ENCODE measurements around the gene SLC4A9. TPM values are rescaled to one million over a fixed set of nuclear protein-coding genes. Genes with fewer than 3 reads are reported as not detected.

The SLC4A9 gene
- total and polyA plus RNA-seq, 2 donors (not counting 3 experiments of a cell fraction or from before 2014, with no cell fraction given): not detected

DNA sequence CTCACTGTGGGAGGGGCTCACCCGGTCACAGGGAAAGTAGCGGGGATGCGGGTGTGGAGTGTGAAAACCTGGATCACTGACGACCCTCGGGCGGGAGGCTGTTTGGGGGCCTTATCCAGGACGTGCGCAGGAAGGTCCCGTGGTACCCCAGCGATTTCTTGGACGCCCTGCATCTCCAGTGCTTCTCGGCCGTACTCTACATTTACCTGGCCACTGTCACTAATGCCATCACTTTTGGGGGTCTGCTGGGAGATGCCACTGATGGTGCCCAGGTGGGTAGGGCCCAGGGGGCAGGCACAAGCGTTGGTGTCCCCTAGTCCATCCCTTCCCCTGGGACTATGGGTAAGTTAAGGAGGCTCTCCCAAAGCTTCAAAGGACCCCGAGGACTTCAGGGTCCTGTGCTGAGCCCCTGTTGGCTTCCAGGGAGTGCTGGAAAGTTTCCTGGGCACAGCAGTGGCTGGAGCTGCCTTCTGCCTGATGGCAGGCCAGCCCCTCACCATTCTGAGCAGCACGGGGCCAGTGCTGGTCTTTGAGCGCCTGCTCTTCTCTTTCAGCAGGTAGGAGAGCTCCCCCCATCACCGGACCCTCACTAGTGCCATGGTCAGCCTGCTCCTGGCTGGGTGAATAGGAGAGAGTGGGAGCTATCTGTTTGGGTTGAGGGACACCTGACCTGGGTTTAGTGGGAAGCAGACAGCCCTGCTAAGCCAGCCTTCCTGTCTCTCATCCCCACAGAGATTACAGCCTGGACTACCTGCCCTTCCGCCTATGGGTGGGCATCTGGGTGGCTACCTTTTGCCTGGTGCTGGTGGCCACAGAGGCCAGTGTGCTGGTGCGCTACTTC, 3.9 kb downstream of the SLC4A9 start:
- Histone ChIP-seq H3K9me3 (replicated peaks; ENCODE audit: control insufficient read depth, insufficient read depth, low read length) (no peaks in the 10 kb centered on the region), H3K27ac (ENCODE audit: insufficient read depth, low read depth, low read length) (no peak overlapping the region), H3K27me3 (ENCODE audit: control insufficient read depth in 2 of 2, insufficient read depth in 2 of 2, low read length in 2 of 2) (no peaks in the 10 kb centered on the region), H3K4me2 (ENCODE audit: insufficient read depth, low read length) (peak overlapping the region; percentile 52), H3K4me1 (ENCODE audit: control insufficient read depth, extremely low read depth, insufficient read depth, low read length) (peaks cover 3% of the 10 kb centered on the region), H3K36me3 (ENCODE audit: control insufficient read depth in 2 of 2, extremely low read depth in 1 of 2, insufficient read depth in 2 of 2, low read length in 2 of 2) (no peaks in the 10 kb centered on the region), H3K4me3 (replicated peaks in 1 of 3; ENCODE audit: insufficient read depth in 1 of 3, low read depth in 1 of 3, low read length in 3 of 3) (peak overlapping the region in 1 of 3 experiments; percentile 24), H3K79me2 (ENCODE audit: control insufficient read depth, insufficient read depth, low read length) (no peaks in the 10 kb centered on the region), H2AFZ (ENCODE audit: low read depth, low read length) (peak overlapping the region; percentile 90), H3K9me1 (replicated peaks; ENCODE audit: control insufficient read depth, extremely low read depth, insufficient read depth, low read length) (no peaks in the 10 kb centered on the region), H4K20me1 (replicated peaks; ENCODE audit: control insufficient read depth, extremely low read depth, insufficient read depth, low read length) (no peaks in the 10 kb centered on the region), H3K9ac (replicated peaks; ENCODE audit: extremely low read depth, insufficient read depth, low read length) (no peak overlapping the region)
- TF ChIP-seq, protein P1, sequence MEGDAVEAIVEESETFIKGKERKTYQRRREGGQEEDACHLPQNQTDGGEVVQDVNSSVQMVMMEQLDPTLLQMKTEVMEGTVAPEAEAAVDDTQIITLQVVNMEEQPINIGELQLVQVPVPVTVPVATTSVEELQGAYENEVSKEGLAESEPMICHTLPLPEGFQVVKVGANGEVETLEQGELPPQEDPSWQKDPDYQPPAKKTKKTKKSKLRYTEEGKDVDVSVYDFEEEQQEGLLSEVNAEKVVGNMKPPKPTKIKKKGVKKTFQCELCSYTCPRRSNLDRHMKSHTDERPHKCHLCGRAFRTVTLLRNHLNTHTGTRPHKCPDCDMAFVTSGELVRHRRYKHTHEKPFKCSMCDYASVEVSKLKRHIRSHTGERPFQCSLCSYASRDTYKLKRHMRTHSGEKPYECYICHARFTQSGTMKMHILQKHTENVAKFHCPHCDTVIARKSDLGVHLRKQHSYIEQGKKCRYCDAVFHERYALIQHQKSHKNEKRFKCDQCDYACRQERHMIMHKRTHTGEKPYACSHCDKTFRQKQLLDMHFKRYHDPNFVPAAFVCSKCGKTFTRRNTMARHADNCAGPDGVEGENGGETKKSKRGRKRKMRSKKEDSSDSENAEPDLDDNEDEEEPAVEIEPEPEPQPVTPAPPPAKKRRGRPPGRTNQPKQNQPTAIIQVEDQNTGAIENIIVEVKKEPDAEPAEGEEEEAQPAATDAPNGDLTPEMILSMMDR (IDR thresholded peaks at IDR 0.05; ENCODE audit: extremely low read depth in 1 of 2, insufficient read depth in 1 of 2, low read depth in 1 of 2, low read length in 2 of 2): no peak
- TF ChIP-seq GATA2 (IDR thresholded peaks at IDR 0.05; ENCODE audit: insufficient read depth, insufficient read length, low read depth, low read length) (no peak), EZH2 (IDR thresholded peaks at IDR 0.05; ENCODE audit: borderline replicate concordance, low read depth, low read length, severe bottlenecking) (no peak), POLR2AphosphoS5 (IDR thresholded peaks at IDR 0.05; ENCODE audit: insufficient read depth, low read depth, low read length) (no peak), POLR2A (IDR thresholded peaks at IDR 0.05; ENCODE audit: low read depth, low read length) (no peak), JUN (IDR thresholded peaks at IDR 0.05; ENCODE audit: borderline replicate concordance, insufficient read depth, insufficient read length, low read depth) (no peak), MYC (IDR thresholded peaks at IDR 0.05; ENCODE audit: low read depth, low read length) (no peak), FOS (IDR thresholded peaks at IDR 0.05; ENCODE audit: borderline replicate concordance, insufficient read depth, low read length) (no peak)
- TF ChIP-seq, protein P2, sequence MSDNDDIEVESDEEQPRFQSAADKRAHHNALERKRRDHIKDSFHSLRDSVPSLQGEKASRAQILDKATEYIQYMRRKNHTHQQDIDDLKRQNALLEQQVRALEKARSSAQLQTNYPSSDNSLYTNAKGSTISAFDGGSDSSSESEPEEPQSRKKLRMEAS (IDR thresholded peaks at IDR 0.05; ENCODE audit: insufficient read depth, insufficient read length): no peak
- BruUV-seq (replicated peaks): no TSS peak
- dilution Hi-C loops (cut with MboI; ENCODE audit: extremely low pct_ligation_motif_present, low sequenced_read_pairs) (no loop called here), intact Hi-C loops (cut with micrococcal nuclease) (loop anchor here (1.0 kb wide), 2 partner anchors 271 to 356 kb away; no protein-coding TSS in a partner anchor)
- DNase-seq (ENCODE audit: low read depth, low spot score) (no peak), FAIRE-seq (no peak)
- CTCF ChIA-PET: interaction anchor here (0.6 to 4.1 kb wide), 35 partner anchors 9 to 357 kb away, joined by 3 to 64 read pairs (median 5); partner anchors contain the start of genes HBEGF, IK, NDUFA2 and WDR55
- POLR2A ChIA-PET: interaction anchor here (0.5 kb wide), 1 partner anchor 284 kb away, joined by 5 read pairs; the partner anchor contains the start of genes IK and NDUFA2
